Upper lobe of left lung (tissue), 6 donors: ENCODE data around the gene PARG. TPM values are rescaled to one million over a fixed set of nuclear protein-coding genes. Genes with fewer than 3 reads are reported as not detected.
"Not testable (repeated sequence)": the region's sequence is repeated elsewhere in the genome, so short reads cannot be mapped to it uniquely, and the experiment has no call there.

Source experiments
- ATAC-seq, 2 donors: fragments of 200-7000 bp; cut with Tn5 transposase; one replicate each; pipeline ENCODE4 v1.9.1; 2022; ENCODE audit warnings: mild to moderate bottlenecking in 2 of 2, moderate library complexity in 2 of 2; ENCODE audit not compliant: low FRiP score in 2 of 2
- DNase-seq, 2 donors: peaks; one replicate each; pipeline ENCODE4 v3.0.0-alpha.2; 2019 to 2020
- H3K27ac ChIP-seq, 4 donors: fragments of 200-600 bp; sonication (generic); one replicate each; pipeline ENCODE4 v1.5.1; 2016 to 2019
- H3K27me3 ChIP-seq, 4 donors: fragments of 200-600 bp; sonication (generic); one replicate each; pipeline ENCODE4 v1.5.1; 2017 to 2019
- H3K36me3 ChIP-seq, 4 donors: fragments of 200-600 bp; sonication (generic); one replicate each; pipeline ENCODE4 v1.5.1; 2016 to 2019
- H3K4me1 ChIP-seq, 4 donors: fragments of 200-600 bp; sonication (generic); one replicate each; pipeline ENCODE4 v1.5.1; 2018 to 2019
- H3K4me3 ChIP-seq, 4 donors: fragments of 200-600 bp; sonication (generic); one replicate each; pipeline ENCODE4 v1.5.1; 2017 to 2019; ENCODE audit warnings: mild to moderate bottlenecking in 2 of 4, moderate library complexity in 1 of 4
- H3K9me3 ChIP-seq, 4 donors: fragments of 200-600 bp; sonication (generic); one replicate each; pipeline ENCODE4 v1.5.1; 2018 to 2019
- EP300 ChIP-seq, 4 donors: sonication (generic); formaldehyde crosslinking; IDR thresholded peaks; one replicate each; pipeline ENCODE4 v1.5.1; 2017; ENCODE audit warnings: antibody characterized with exemption in 4 of 4, control low read depth in 2 of 4
- POLR2A ChIP-seq, 4 donors: fragments of 450-650 bp; IDR thresholded peaks; one replicate each; pipeline ENCODE4 v1.5.1; 2016 to 2017; ENCODE audit warnings: antibody characterized with exemption in 4 of 4, mild to moderate bottlenecking in 2 of 4
- POLR2AphosphoS5 ChIP-seq, 2 donors: sonication (generic); formaldehyde crosslinking; IDR thresholded peaks; one replicate each; pipeline ENCODE4 v1.5.1; 2017; ENCODE audit warnings: antibody characterized with exemption in 2 of 2
- WGBS, 2 donors: methylation state at CpG; one replicate each; pipeline ENCODE4 v1.1.5; 2017 to 2018; 5-methylcytosine and 5-hydroxymethylcytosine counted together
- total RNA-seq, 6 donors: library from RNA; depleted of rRNA in 4 of 6; stranded (reverse); fragments of >200 nt in 4 of 6; gene quantifications; one replicate each; pipeline versions ENCODE4 v1.1.0 to v1.2.1, GENCODE V29; 2016 to 2021
- donor health status: DM: no; HTN: no; CAD: no; lungs with moderate emphysema.
- donor health status: DM: no; HTN: yes; CAD: no; lungs with severe emphysema.

Gene PARG
- 10 to 100 TPM; 17.3 to 35.6 (median 23.8) TPM for total RNA-seq

DNA sequence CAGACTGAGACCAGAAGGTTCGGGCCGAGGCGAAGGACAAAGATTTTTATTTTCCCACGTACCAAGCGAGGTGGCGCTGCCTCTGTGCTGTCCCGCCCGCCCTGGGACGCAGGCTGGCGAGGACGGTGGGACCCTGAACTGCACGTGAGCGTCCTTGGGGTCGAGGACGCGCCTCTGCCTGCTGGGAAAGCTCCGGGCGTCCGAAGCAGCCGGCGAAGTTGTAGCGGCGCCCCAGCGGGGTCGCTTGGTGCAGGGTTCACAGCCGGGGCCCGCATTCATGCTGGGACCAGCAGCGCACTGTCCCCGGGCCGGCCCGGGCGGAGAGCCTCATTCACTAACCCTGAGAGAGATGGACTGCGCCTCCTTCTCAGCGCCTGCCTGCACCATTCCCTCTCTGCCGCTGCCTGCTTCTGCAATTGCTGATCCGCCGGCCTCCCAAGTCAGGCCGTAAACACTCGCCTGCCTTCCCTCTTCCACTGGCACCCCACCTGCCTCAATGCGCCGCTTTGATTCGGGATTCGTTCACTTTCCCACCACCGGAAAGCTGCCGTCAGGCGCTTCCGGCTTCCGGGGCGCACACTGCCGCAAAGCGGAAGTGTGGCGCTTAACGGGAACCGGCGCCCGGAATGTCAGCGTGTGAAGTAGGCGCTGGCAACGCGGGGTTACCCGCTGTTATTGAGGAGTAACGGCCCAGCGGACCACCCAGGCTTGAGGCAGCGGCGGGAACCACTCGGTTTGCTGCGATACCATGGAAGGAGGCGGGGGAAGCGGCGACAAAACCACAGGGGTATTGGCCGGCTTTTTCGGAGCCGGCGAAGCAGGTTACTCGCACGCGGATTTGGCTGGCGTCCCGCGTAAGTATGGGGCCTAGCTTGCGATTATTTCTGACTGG, at the start of gene PARG, which contains the start of gene TIMM23B:
PARG (minus strand) TSS at position 581 of the 892 bp plus-strand sequence; CDS start at position 279, 302 bp downstream.
TIMM23B (plus strand) TSS at position 607 of the 892 bp plus-strand sequence; CDS start at position 749, 142 bp downstream.
- 1% methylated on average over 46 to 80 of the region's 81 CpGs for WGBS, 2 donors
- peak; percentile 97 to 99 for ATAC-seq
- Histone ChIP-seq H3K4me3 (peak within 1 kb of the TSS; percentile 44 to 88 (median 75)), H3K27ac (peak within 1 kb of the TSS; percentile 71 to 85 (median 81)), H3K4me1 (peaks cover 10 to 25% (median 20%) of the 10 kb centered on the region in 4 donors)
- TF ChIP-seq POLR2AphosphoS5 (IDR thresholded peaks at IDR 0.05) (peak; percentile 70 to 88), POLR2A (IDR thresholded peaks at IDR 0.05) (peak in 2 of 4 donors; percentile 46 to 70), EP300 (IDR thresholded peaks at IDR 0.05) (peak in 1 of 4 donors; percentile 31)
- not testable (repeated sequence) for H3K36me3 ChIP-seq, H3K27me3 ChIP-seq, H3K9me3 ChIP-seq
- peak; percentile 81 to 95 for DNase-seq

DNA sequence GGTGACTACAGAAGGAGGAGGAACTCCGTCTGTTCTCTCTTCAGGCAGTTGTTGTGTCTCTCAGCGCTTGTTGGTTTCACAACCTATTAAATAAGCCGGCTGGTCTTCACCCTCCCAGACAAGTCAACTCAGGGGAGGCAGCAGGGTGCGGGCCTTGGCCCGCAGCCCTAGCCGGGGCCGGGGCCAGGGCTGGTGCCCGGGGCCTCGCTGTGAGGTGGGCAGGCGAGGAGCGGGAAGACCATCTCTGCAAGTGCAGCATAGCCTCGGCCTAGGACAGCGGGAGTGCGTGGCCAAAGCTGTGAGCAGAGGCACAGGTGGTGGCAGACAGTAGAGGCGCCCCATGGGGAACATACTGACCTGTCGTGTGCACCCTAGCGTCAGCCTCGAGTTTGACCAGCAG, 46.5 kb upstream of the PARG start, which contains the start of gene AGAP6:
AGAP6 (plus strand) TSS at position 31 of the 400 bp plus-strand sequence; CDS start at position 341, 310 bp downstream.
- H3K36me3 ChIP-seq = not testable (repeated sequence)
- peak in 1 of 2 donors; percentile 72 for DNase-seq
- WGBS, 2 donors = 96 to 100% methylated on average over 1 to 12 of the region's 18 CpGs

DNA sequence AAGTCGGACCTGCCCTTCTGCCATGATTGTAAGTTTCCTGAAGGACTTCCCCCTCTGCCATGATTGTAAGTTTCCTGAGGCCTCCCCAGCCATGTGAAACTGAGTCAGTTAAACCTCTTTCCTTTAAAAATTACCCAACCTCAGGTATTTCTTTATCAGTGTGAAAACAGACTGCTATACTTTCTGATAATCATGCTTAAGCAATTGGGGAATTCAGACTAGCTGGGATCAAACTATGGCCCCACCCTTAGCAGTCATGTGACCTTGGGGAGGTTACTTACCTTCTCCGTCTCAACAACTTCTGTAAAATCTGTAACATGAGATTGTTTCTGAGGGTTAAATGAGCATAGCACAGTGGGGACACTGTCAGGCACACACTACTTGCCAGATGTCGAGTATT, 45.4 kb upstream of the PARG start:
- WGBS, 2 donors = 83% methylated on average over 2 to 3 of the region's 3 CpGs
- not testable (repeated sequence) for H3K9me3 ChIP-seq, H3K4me3 ChIP-seq, H3K36me3 ChIP-seq, H3K27me3 ChIP-seq, DNase-seq, H3K4me1 ChIP-seq, H3K27ac ChIP-seq, ATAC-seq

More for the DNA sequence above, 46.5 kb upstream of the PARG start, which contains the start of gene AGAP6:
- not testable (repeated sequence) for H3K4me1 ChIP-seq, H3K27ac ChIP-seq, H3K27me3 ChIP-seq, H3K4me3 ChIP-seq, ATAC-seq, H3K9me3 ChIP-seq

DNA sequence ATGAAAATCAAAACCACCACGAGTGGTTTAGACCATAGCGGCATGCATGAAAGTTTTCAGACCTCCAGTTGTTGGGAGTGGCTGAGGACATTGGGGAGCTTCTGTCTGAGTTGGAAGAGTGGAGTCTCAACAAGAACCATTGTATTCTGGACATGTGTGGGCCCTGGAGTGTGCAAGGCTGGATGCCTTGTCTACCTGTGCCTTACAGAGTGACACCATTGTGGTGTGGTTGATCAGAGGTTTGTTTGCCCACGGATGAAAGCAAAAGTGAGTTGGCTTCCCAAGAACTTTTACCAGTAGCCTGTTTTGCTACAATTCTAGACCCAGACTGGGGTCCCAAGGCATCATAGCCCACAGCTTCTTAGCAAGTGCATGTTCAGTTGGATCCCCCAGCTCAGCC, 35.9 kb upstream of the PARG start:
- H3K27ac ChIP-seq, ATAC-seq, H3K4me3 ChIP-seq, DNase-seq, H3K27me3 ChIP-seq, H3K36me3 ChIP-seq, H3K9me3 ChIP-seq, H3K4me1 ChIP-seq: not testable (repeated sequence)
- WGBS, 2 donors = 96 to 97% methylated on average over 3 of the region's 3 CpGs

DNA sequence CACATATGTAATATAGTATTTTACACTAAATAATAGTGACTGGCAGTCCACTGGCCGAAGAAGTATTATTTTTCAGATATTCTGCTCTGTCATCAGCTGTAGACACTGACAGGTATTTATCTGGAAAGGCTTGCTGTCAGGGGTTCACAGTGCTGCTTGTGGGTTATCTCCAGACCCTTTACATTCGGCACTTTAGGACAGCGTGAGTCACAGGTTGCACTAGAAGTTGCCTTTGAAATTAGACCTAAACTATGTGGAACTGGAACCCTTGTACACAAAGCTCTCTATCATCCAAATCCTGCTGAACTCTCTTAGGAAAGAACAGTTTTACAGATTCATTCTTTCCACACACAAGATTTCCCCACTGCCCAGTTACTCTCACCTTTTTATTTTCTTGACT, 30.3 kb upstream of the PARG start:
- not testable (repeated sequence) for ATAC-seq, H3K4me3 ChIP-seq
- WGBS, 2 donors = 82 to 89% methylated on average over 3 of the region's 3 CpGs

DNA sequence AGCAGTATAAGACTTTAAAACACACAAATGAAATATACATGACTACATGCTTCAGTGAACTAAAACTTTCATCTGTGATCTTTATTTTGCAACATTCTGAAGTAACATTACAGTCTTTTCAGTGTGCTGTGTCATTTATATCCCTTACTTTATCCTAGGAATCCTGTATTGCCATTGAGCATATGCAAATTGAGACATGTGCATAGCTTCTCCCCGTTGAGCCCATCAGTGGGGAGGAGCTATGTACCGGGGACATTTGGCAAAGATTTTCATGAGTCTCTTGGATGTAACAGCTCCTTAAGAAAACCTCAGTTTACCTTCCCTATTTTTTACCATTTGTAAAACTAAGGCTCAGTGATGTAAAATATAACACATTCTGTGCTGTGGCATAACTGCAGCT, 29.6 kb upstream of the PARG start:
- H3K36me3 ChIP-seq = peaks cover 0 to 11% (median 4%) of the 10 kb centered on the region in 4 donors
- not testable (repeated sequence) for DNase-seq, H3K4me3 ChIP-seq, H3K27me3 ChIP-seq, H3K4me1 ChIP-seq, H3K27ac ChIP-seq, H3K9me3 ChIP-seq, ATAC-seq
- 69 to 75% methylated on average over 2 of the region's 2 CpGs for WGBS, 2 donors

More for the DNA sequence above, 30.3 kb upstream of the PARG start:
- DNase-seq, H3K27ac ChIP-seq, H3K9me3 ChIP-seq, H3K27me3 ChIP-seq, H3K4me1 ChIP-seq: not testable (repeated sequence)
- peaks cover 0 to 12% (median 4%) of the 10 kb centered on the region in 4 donors for H3K36me3 ChIP-seq

DNA sequence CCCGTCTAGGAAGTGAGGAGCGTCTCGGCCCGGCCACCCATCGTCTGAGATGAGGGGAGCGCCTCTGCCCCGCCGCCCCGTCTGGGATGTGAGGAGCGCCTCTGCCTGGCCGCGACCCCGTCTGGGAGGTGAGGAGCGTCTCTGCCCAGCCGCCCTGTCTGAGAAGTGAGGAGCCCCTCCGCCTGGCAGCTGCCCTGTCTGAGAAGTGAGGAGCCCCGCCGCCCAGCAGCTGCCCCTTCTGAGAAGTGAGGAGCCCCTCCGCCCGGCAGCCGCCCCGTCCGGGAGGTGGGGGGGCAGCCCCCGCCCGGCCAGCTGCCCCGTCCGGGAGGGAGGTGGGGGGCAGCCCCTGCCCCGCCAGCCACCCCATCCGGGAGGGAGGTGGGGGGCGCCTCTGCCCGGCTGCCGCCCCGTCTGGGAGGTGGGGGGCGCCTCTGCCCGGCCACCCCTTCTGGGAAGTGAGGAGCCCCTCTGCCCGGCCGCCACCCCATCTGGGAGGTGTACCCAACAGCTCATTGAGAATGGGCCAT, 28.6 kb upstream of the PARG start:
- DNase-seq = peak in 1 of 2 donors; percentile 65
- H3K9me3 ChIP-seq, H3K4me3 ChIP-seq, H3K36me3 ChIP-seq, H3K27me3 ChIP-seq, H3K27ac ChIP-seq, ATAC-seq, H3K4me1 ChIP-seq: not testable (repeated sequence)
- WGBS, 2 donors = 97 to 100% methylated on average over 2 to 16 of the region's 37 CpGs

DNA sequence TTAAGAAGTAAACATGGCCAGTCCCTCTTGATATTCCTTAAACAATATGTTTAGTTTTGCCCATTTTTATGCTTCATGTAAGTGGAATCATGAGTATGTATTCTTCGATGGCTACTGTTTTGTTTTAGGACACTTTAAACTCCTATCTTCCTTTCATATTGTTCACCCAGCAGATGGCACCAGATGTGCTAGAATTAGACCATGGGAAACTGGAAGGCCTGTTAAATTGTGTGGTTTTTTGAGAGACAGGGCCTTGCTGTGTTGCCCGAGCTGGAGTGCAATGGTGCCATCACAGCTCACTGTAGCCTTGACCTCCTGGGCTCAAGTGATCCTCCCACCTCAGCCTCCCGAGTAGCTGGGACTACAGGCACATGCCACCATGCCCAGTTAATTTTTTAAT, 11.3 kb upstream of the PARG start:
- not testable (repeated sequence) for ATAC-seq, H3K9me3 ChIP-seq
- 79 to 81% methylated on average over 3 of the region's 3 CpGs for WGBS, 2 donors

DNA sequence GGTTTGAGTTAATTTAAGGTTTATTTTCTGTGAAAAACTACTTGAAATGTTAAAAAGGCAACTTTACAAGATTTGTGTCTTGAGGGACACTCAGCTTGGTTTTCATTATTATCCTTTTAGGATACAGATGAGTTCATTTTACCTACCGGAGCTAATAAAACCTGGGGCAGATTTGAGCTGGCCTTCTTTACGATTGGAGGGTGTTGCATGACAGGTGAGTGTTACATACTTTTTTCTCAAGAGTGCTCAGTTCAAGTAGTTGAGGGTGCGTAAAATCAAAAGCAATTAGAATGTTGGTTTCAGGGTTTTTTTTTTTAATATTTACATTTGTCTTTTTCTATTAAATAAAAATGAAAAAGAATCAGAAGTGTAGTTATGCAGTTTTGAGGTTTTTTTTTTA, 10.2 kb upstream of the PARG start:
- not testable (repeated sequence) for ATAC-seq, H3K27me3 ChIP-seq, DNase-seq, H3K27ac ChIP-seq, H3K9me3 ChIP-seq, H3K4me1 ChIP-seq, H3K4me3 ChIP-seq
- WGBS, 2 donors = 67 to 71% methylated on average over 3 of the region's 3 CpGs
- H3K36me3 ChIP-seq = peaks cover 0 to 26% (median 4%) of the 10 kb centered on the region in 4 donors

More for the DNA sequence above, 11.3 kb upstream of the PARG start:
- H3K4me1 ChIP-seq, DNase-seq, H3K27ac ChIP-seq, H3K27me3 ChIP-seq, H3K4me3 ChIP-seq: not testable (repeated sequence)
- peaks cover 0 to 29% (median 5%) of the 10 kb centered on the region in 4 donors for H3K36me3 ChIP-seq

DNA sequence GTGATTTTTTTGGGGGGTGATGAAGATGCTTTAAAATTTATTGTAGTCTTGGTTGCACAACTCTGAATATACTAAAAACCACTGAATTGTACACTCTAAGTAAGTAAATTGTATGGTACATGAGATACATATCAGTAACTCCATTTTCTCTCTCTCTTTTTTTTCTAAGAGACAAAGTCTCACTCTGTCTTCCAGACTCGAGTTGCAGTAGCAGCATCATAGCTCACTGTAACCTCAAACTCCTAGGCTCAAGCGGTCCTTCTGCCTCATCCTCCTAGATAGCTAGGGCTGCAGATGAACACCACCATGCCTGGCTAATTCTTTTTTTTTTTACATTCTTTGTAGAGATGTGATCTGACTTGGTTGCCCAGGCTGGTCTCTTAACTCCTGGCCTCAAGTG, 6.9 kb upstream of the PARG start:
- H3K27ac ChIP-seq, H3K4me3 ChIP-seq, H3K4me1 ChIP-seq, H3K27me3 ChIP-seq, H3K9me3 ChIP-seq, H3K36me3 ChIP-seq, ATAC-seq, DNase-seq: not testable (repeated sequence)
- WGBS, 2 donors = 98 to 100% methylated on average over 2 of the region's 2 CpGs

DNA sequence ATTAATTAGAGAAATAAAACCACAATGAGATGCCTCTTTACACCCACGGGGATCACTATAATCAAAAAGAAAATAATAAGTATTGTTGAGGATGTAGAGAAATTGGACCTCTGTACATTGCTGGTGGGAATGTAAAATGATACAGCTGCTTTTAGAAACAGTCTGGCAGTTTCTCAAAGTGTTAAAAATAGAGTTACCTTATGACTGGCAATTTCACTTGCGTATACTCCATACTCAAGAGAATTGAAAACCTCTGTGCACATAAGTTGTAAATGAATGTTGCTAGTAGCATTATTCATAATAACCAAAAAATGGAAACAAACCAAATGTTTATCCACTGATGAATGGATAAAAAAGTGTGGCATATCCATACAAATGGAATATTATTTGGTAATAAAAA, 6.3 kb upstream of the PARG start:
- not testable (repeated sequence) for H3K4me3 ChIP-seq, ATAC-seq, H3K27ac ChIP-seq, H3K27me3 ChIP-seq, H3K36me3 ChIP-seq, H3K9me3 ChIP-seq, H3K4me1 ChIP-seq, DNase-seq
- 85 to 100% methylated on average over 1 of the region's 2 CpGs for WGBS, 2 donors

DNA sequence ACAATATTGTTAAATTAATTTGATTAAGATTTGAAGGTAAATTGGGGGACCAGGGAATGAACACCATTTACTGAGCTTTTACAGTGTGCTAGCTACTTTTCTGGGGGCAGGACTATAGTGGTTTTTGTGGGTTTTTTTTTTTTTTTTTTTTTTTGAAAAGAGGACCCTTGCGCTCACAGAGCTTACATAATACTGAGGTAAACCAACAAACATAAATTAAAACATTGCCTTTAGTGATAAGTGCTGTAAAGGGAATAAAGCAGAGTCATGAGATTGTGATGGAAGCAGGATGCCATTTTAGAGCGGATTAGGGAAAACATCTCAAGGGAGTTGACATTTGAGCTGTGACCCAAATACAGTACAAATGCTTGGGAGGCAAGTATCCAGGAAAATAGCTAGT, 1.8 kb upstream of the PARG start:
- H3K36me3 ChIP-seq, H3K9me3 ChIP-seq, ATAC-seq, H3K4me3 ChIP-seq, H3K27me3 ChIP-seq, H3K27ac ChIP-seq, DNase-seq: not testable (repeated sequence)
- H3K4me1 ChIP-seq = peaks cover 10 to 25% (median 20%) of the 10 kb centered on the region in 4 donors
- 74 to 94% methylated on average over 2 of the region's 2 CpGs for WGBS, 2 donors
